Stimulated activated CD4-positive, alpha-beta T cell treated with anti-CD3 and anti-CD28 coated beads, Interleukin-2, amount 100 ng/mL, for 24 hours (primary cell): ENCODE results near the gene RRM1.
"Not testable (repeated sequence)": the region's sequence is repeated elsewhere in the genome, so short reads cannot be mapped to it uniquely, and the experiment has no call there.

Experiments used
- DNase-seq, 2 donors: peaks; one replicate each; pipeline ENCODE4 v3.0.0-alpha.2; 2020

Gene RRM1

DNA sequence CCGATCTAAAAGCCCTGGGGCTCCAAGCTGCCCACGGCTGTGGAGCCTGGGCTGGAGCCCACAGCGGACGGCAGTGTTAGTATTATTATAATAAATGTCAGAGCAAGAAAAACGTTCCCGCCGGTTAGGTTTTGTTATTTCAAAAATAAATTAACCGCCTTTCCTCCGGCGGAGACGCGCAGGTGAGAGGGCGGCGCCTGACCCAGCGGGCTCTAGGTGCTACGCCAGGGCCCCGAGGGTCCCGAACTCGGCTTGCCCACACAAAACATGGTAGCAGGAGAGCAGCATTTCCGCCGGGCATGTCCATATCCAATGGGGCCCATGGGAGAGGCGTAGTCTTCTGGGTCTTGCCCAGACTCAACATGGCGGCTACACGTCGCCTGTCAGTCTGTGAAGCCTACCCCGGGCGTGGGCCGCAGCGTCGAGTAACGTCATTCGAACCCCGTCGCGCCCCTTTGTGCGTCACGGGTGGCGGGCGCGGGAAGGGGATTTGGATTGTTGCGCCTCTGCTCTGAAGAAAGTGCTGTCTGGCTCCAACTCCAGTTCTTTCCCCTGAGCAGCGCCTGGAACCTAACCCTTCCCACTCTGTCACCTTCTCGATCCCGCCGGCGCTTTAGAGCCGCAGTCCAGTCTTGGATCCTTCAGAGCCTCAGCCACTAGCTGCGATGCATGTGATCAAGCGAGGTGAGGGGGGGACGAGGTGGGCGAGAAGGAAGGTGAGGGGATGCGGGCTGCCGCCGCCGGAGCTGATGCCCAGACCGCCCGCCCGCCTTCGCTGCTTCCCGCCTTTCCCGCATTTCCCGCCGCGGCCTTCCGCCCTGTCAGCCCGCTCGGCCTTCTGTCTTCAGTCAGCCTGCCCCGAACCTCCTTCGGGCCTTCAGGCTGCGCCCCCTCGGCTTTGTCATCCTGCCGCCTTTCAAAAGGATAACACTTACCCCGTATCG, at the start of gene RRM1:
RRM1 (plus strand) TSS at position 452 of the 944 bp plus-strand sequence; CDS start at position 666, 214 bp downstream.
- DNase-seq = peak; percentile 95

- DNase-seq = no peak
These were observed 49.5 kb upstream of the RRM1 start for GRCh38 chr11:4044976-4045646.

GRCh38 chr11:4048340-4048739, 46.3 kb upstream of the RRM1 start:
- no peak for DNase-seq

DNA sequence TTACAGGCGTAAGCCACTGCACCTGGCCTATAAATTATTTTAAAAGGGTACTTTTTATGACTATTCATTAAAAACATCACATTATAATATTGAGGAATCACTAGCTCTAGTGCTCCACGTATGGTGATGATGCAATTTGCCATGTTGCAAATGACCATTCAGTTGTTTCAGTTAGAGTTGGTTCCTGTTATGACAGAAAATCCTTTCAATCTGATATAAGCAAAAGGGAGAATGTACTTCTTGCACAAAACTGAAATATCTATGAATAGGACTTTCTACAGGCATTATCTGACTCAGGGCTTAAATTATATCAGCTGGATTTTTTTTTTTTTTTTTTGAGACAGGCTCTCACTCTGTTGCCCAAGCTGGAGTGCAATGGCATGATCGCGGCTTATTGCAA, 45.6 kb upstream of the RRM1 start:
- no peak for DNase-seq

DNA sequence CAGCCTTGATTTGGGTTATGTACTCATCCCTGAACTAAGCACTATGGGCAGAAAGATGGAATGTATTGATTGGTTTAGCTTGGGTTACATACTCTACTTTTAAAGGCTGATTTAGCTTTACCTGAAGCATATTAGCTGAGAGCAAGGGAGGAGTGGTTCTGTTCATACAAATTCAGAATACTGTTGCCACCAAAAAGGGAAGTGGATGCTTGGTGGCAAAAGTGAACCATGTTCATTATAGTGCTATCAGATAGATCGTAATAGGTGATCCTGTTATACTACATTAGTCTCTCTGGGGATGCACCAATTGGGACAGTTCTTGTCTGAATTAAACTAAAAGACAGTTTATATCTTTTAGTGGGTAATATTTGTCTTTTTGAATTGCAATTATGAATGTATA, 44.5 kb upstream of the RRM1 start:
- DNase-seq = no peak

- not testable (repeated sequence) for DNase-seq
These were observed 41.4 kb upstream of the RRM1 start for GRCh38 chr11:4053200-4053599.

- DNase-seq = no peak
These were observed 40.0 kb upstream of the RRM1 start for GRCh38 chr11:4054643-4055042.

DNA sequence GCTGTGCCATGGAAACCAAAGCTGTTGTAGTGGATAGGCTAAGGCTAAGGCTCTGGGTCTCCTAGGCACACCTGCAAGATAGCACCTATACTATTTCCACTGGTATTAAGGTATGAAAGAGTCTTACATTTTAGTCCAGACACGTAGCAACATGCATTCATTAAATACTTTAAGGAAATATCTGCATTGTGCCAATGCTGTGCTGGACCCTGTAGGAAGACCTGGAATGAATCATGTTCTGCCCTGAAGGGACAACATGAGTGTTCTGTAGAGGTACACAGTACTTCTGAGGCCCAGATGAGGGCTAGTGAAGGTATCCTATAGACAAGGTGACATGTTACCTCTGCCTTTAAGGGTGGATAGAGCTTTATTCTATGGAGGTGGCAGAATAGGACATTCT, 35.2 kb upstream of the RRM1 start:
- no peak for DNase-seq

- DNase-seq = no peak
These were observed 34.2 kb upstream of the RRM1 start for GRCh38 chr11:4060182-4060923.

DNA sequence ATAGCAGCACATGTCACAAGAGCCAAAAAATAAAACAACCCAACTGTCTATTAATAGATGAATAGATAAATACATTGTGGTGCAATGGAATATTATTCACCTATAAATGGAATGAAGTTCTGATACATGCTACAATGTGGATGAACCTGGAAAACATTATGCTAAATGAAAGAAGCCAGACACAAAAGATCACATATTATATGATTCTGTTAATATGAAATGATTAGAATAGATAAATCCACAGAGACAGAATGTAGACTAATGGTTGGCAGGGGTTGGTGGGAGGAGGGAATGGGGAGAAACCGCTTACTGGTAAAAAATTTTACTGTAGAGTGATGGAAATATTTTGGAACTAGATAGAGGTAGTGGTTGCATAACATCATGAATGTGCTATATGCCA, 32.9 kb upstream of the RRM1 start:
- no peak for DNase-seq

GRCh38 chr11:4063348-4063747, 31.3 kb upstream of the RRM1 start:
- no peak for DNase-seq

- DNase-seq = no peak
These were observed 30.2 kb upstream of the RRM1 start for GRCh38 chr11:4064278-4064955.

GRCh38 chr11:4065086-4065485, 29.5 kb upstream of the RRM1 start:
- no peak for DNase-seq

GRCh38 chr11:4065601-4066377, 28.8 kb upstream of the RRM1 start:
- DNase-seq = no peak

DNA sequence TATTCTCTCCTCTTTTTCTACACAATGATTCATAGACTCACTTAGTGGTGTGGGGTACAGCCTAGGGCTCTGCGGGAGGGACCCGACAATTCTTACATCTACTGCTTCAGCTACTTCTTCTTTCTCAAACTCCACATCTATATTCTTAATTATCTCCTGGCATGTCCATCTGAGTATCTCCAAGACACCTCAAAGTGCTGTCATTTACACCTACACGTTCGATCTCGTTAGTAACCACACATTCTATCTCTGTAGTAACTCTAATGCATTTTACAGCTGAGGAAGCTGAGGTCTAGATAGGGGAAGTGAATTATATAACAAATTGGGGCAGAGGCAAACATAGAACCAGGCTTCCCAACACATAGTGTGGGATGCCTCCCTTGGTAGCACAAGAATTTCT, 27.7 kb upstream of the RRM1 start:
- no peak for DNase-seq

DNA sequence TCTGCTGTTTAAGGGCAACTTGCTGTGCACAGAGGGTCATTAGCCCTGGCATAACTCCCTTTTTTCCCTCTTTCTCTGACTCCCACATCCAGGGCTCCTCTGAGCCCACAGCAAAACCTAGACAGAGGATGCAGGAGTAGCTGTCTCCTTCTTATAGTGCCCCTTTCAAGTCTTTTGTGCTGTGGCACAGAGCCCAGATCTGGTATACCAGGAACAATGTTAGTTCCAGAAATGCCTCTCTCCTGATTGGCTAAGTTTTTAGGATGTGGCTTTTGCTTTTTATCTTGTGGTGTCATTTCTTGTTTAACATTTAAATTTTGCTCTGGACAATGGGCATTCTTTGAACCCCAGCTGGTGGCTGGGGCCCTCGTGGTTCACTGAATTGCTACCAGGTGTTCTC, 25.6 kb upstream of the RRM1 start:
- no peak for DNase-seq

DNA sequence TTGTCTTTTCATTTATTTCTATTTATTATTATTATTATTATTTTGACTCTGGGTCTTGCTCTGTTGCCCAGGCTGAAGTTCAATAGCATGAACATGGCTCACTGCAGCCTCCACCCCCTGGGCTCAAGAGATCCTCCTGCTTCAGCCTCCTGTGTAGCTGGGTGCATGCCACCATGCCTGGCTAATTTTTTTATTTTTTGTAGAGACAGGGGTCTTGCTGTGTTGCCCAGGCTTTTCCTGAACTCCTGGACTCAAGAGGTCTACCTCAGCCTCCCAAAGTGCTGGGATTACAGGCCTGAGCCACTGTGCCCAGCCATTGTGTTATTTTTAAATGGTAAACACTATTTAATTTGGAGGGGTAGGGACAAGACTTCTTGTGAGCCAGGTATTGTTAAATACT, 23.3 kb upstream of the RRM1 start:
- no peak for DNase-seq

GRCh38 chr11:4071914-4072313, 22.7 kb upstream of the RRM1 start:
- no peak for DNase-seq

GRCh38 chr11:4072668-4073285, 21.8 kb upstream of the RRM1 start:
- DNase-seq = peak; percentile 21 to 51

DNA sequence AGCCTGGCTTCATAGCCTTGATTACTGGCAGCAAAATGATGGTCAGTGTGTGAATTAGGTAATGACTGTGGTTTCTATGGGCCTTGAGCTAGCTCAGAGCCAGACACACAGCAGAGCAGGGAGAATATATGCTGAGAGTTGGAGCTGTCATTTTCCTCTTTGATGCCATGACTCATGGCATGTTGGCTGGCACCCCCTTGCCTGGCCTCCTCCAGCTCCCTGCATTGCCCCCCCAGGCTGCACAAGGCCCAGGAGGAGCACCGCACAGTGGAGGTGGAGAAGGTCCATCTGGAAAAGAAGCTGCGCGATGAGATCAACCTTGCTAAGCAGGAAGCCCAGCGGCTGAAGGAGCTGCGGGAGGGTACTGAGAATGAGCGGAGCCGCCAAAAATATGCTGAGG, 20.3 kb upstream of the RRM1 start:
- no peak for DNase-seq

DNA sequence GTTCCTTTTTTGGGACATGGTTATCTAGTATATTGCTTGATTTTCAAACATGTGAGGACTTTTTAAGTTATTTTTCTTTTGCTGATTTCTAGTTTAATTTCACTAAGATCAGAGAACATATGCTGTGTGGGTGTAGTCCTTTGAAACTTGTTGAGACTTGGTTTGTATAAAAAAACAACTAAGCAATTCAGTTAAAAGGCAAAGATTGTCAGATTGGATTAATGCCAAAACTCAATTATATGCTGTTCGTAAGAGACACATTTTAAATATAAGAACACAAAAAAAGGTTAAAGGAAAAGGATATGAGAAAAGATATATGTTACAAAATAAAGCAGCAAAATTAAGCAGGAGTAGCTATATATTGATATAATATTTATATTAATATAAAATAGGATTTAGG, 17.8 kb upstream of the RRM1 start:
- no peak for DNase-seq

- DNase-seq = no peak
These were observed 11.4 kb upstream of the RRM1 start for GRCh38 chr11:4083198-4083597.
